ENCODE data around the gene RTKN2. TPM values are rescaled to one million over a fixed set of nuclear protein-coding genes. Genes with fewer than 3 reads are reported as not detected.

Gene RTKN2
- total RNA-seq, 1 experiment from 2014 or later: 14.4 TPM

DNA sequence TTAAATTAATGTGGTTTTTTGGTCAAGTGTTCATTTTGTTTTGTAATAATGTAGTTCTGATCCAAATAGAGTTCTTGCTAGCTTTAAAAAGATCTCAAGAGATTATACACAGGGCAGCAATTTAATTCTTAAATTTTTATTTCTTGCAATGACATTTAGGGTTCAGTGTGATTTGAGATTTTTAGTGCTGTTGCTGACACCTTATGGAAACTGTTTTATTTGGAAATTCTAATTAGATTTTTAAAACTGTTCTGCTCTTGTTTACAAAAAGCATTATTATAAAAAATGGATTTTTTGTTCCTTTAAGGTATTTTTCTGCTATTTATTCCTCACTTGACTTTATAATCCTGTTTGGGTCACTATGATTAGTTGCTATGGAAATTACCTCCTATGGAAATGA, 72.1 kb downstream of the RTKN2 start:
- Histone ChIP-seq H3K27ac (ENCODE audit: insufficient read length, low read depth, low read length) (no peak overlapping the region), H4K20me1 (ENCODE audit: control insufficient read depth, insufficient read depth, insufficient read length) (no peaks in the 10 kb centered on the region), H4K5ac (ENCODE audit: insufficient read length, low read depth, low read length) (no peak overlapping the region), H2BK5ac (ENCODE audit: insufficient read length, low read length) (no peak overlapping the region), H3K18ac (ENCODE audit: insufficient read length, low read depth, low read length) (no peak overlapping the region), H2AK5ac (ENCODE audit: insufficient read length, low read length) (no peak overlapping the region), H3K79me2 (ENCODE audit: insufficient read depth, low read length) (no peaks in the 10 kb centered on the region), H4K91ac (ENCODE audit: insufficient read length, low read depth, low read length) (no peak overlapping the region), H3T11ph (ENCODE audit: low read length) (no peak overlapping the region), H3K27me3 (ENCODE audit: insufficient read depth, low read length) (no peaks in the 10 kb centered on the region), H3K56ac (ENCODE audit: insufficient read length, low read depth, low read length) (no peak overlapping the region), H2AFZ (ENCODE audit: low read length) (no peak overlapping the region), H2BK20ac (ENCODE audit: low read depth, low read length, poor library complexity, severe bottlenecking) (no peak overlapping the region), H2BK12ac (ENCODE audit: insufficient read length, low read depth, low read length) (no peak overlapping the region), H4K8ac (replicated peaks; ENCODE audit: insufficient read length, low read depth, low read length) (no peak overlapping the region), H3K23me2 (ENCODE audit: insufficient read length, low read depth, low read length, poor library complexity, severe bottlenecking) (no peaks in the 10 kb centered on the region), H3K4me1 (ENCODE audit: insufficient read depth, low read length) (no peaks in the 10 kb centered on the region), H3K14ac (ENCODE audit: insufficient read depth, low read length) (no peak overlapping the region), H3K23ac (ENCODE audit: insufficient read length, low read depth, low read length) (no peak overlapping the region), H3K9ac (ENCODE audit: extremely low read depth, insufficient read length, low read length) (no peak overlapping the region), H2BK120ac (ENCODE audit: low read depth, low read length, poor library complexity, severe bottlenecking) (no peak overlapping the region), H3K9me3 (ENCODE audit: control insufficient read depth, low read depth, low read length) (no peaks in the 10 kb centered on the region), H3K4me2 (ENCODE audit: insufficient read depth, insufficient read length, low read length) (no peak overlapping the region), H3K4ac (ENCODE audit: low read depth, low read length) (no peak overlapping the region), H3K79me1 (ENCODE audit: insufficient read depth, low read depth, low read length, poor library complexity, severe bottlenecking) (no peaks in the 10 kb centered on the region), H2BK15ac (ENCODE audit: low read depth, low read length) (no peak overlapping the region)
- Mint-ChIP-seq H3K36me3 (ENCODE audit: insufficient read depth in 1 of 3, low read depth in 3 of 3) (peaks cover 0 to 14% (median 9%) of the 10 kb centered on the region in 3 experiments; a peak in 5 of 7 replicates), H3K4me3 (no peak overlapping the region), H3K27ac (no peak overlapping the region), H3K4me1 (peaks cover 0 to 4% of the 10 kb centered on the region in 2 experiments; a peak in 1 of 4 replicates), H3K27me3 (ENCODE audit: low read depth) (no peaks in the 10 kb centered on the region), H3K9me3 (no peaks in the 10 kb centered on the region)
- DNase-seq: no peak
- TF ChIP-seq CTCF (conservative IDR thresholded peaks at IDR 0.05): no peak

All from H9 (cell line).